ENCODE measurements around the gene HDAC3.

HDAC3 gene

GRCh38 chr5:141636413-141637122, at the start of gene HDAC3, which contains the start of gene RELL2:
Gene HDAC3, minus strand, starts transcription at chr5:141636849. Its CDS starts 59 bp downstream, at chr5:141636790.
Gene RELL2, plus strand, starts transcription at chr5:141636997. Its CDS starts 1,229 bp downstream, at chr5:141638226.
- in situ Hi-C loops (cut with MboI; ENCODE audit: low sequenced_read_pairs), result no loop called here

DNA sequence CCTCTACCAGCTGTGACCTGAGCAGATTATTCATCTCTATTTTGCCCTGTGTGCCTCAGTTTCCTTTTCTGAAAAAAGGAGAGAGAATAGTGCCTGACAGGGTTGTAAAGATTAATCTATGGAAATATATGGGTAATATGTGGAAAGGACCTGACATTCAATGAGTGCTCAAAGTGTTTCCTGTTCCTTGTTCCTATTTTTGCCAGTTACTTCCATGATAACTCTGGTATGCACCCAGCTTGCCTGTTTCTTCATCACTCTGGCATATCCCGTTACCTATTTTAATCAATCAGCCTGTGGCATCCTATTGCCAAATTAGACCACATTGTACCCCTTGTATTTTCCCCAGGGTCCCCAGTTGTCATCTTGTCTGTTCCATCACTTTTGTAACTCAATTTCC, 48.9 kb upstream of the HDAC3 start:
- in situ Hi-C loops (cut with MboI; ENCODE audit: low sequenced_read_pairs), result loop anchor here (25.0 kb wide), 1 partner anchor 452 kb away; no protein-coding TSS in a partner anchor

DNA sequence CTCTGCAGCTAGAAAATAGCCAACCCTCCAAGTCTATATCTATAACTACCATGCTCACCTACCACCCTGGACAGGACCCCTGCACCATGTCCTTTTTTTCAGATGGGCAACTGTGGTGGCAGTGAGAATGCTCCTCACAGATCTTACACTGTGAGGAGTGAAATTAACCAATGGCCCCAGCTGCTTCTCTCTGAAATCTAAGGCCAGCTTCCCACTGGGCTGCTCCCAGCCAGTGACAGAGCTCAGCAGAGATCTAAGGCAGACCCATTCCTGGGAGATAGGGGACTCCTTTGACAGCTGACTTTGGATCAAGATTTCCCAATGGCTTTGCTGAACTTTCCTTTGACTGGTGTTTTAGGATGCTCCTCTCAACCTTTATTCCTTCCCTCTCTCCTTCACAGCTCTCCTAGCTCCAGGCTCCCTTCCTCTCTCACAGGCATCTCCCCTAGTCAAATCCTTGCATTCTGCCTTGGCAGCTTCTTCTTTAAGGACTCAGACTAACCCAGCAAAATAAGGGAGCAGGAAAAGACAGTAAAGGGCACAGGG, 47.0 kb upstream of the HDAC3 start:
- in situ Hi-C loops (cut with MboI; ENCODE audit: low sequenced_read_pairs), result loop anchor here (25.0 kb wide), 1 partner anchor 454 kb away; no protein-coding TSS in a partner anchor

- in situ Hi-C loops (cut with MboI; ENCODE audit: low sequenced_read_pairs), result loop anchor here (25.0 kb wide), 1 partner anchor 455 kb away; no protein-coding TSS in a partner anchor
Observed at GRCh38 chr5:141681695-141682641, 45.3 kb upstream of the HDAC3 start, which contains the start of gene ARAP3. Gene ARAP3, minus strand, starts transcription at chr5:141682230. Its CDS starts 1,744 bp downstream, at chr5:141680486.

GRCh38 chr5:141681295-141681694, 44.6 kb upstream of the HDAC3 start:
- in situ Hi-C loops (cut with MboI; ENCODE audit: low sequenced_read_pairs), result loop anchor here (25.0 kb wide), 1 partner anchor 456 kb away; no protein-coding TSS in a partner anchor

GRCh38 chr5:141680751-141681201, 44.1 kb upstream of the HDAC3 start:
- in situ Hi-C loops (cut with MboI; ENCODE audit: low sequenced_read_pairs), result loop anchor here (25.0 kb wide), 1 partner anchor 457 kb away; no protein-coding TSS in a partner anchor

DNA sequence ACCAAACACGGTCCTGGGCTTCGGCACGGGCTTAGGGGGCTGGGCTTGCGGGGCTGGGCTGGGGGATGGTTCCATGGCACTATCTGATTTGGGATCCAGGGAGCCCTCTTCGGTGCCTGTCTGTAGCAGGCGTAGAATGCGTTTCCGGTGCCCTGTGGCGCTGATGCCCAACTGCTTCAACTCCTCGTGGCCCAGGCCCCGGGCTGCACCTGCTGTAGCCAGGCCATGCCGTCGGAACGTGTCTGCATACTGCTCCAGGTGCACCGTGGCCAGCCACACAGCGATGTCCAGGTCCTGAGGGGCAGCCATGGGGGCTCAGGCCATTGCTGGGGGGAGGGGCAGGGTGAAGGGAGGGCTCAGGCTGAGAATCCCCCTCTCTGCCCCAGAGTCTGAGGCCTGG, 43.5 kb upstream of the HDAC3 start:
- in situ Hi-C loops (cut with MboI; ENCODE audit: low sequenced_read_pairs), result loop anchor here (25.0 kb wide), 1 partner anchor 457 kb away; no protein-coding TSS in a partner anchor

- in situ Hi-C loops (cut with MboI; ENCODE audit: low sequenced_read_pairs), result loop anchor here (10.0 to 25.0 kb wide), 2 partner anchors 277 to 460 kb away; partner anchors contain the start of gene PCDH12
Observed at GRCh38 chr5:141677415-141677814, 40.8 kb upstream of the HDAC3 start.

DNA sequence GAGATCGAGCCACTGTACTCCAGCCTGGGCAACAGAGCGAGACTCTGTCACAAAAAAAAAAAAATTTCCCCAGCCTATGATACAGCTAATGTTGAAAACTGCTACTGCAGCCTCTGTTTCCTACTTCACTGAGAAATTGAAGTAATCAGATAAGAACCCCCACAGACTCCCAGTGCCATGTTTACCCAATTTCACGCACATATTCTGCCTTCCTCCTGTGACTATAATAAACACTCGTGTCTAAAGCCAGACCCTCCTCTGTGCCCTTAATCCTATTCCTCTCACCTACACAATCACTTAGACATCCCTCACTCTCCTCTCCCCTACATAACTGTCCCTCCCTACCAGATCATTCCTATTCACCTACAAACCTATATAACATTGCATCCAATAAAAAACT, 39.0 kb upstream of the HDAC3 start:
- in situ Hi-C loops (cut with MboI; ENCODE audit: low sequenced_read_pairs), result loop anchor here (10.0 to 25.0 kb wide), 2 partner anchors 279 to 462 kb away; partner anchors contain the start of gene PCDH12

GRCh38 chr5:141674747-141675146, 38.1 kb upstream of the HDAC3 start:
- in situ Hi-C loops (cut with MboI; ENCODE audit: low sequenced_read_pairs), result loop anchor here (10.0 to 25.0 kb wide), 2 partner anchors 280 to 463 kb away; partner anchors contain the start of gene PCDH12

- in situ Hi-C loops (cut with MboI; ENCODE audit: low sequenced_read_pairs), result loop anchor here (10.0 kb wide), 1 partner anchor 282 kb away; the partner anchor contains the start of gene PCDH12
Observed at GRCh38 chr5:141672841-141673813, 36.5 kb upstream of the HDAC3 start.

DNA sequence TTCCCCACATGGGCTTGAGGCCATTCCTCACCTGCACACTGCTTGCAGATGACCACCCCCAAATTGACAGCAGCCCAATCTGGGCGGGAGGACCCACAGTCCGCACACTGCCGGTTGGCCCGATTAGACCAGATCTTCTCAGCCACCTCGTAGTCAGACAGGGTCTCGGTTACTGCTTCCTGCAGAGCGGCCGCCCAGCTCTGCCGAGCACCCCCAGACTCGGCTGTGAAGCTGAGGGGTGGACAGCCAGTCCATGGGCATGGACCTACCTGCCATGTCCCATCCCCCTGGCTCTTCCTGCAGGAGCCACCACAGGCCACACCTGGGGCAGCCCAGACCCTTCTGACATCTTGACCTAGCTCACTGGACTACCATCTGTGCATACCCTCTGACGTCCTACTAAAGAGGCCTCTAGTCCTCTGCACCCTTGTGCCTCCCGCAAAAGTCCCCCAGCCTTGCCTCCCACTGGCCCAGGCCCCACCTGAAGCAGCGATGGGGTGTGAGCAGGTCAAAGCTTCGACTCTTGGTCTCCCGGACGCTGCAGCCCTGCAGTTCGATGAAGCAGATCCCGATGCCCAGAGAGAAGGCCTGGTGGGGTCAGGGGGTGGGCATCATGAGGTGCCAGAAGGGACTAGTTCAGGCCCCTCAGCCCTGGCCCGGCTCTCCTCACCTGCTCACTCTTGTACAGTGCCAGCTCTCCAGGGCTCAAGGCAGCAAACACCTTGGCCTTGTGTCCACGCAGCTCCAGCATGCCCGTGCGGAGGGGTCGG, 35.6 kb upstream of the HDAC3 start:
- in situ Hi-C loops (cut with MboI; ENCODE audit: low sequenced_read_pairs), result loop anchor here (10.0 kb wide), 1 partner anchor 283 kb away; the partner anchor contains the start of gene PCDH12

GRCh38 chr5:141669520-141669919, 32.9 kb upstream of the HDAC3 start:
- in situ Hi-C loops (cut with MboI; ENCODE audit: low sequenced_read_pairs), result no loop called here

DNA sequence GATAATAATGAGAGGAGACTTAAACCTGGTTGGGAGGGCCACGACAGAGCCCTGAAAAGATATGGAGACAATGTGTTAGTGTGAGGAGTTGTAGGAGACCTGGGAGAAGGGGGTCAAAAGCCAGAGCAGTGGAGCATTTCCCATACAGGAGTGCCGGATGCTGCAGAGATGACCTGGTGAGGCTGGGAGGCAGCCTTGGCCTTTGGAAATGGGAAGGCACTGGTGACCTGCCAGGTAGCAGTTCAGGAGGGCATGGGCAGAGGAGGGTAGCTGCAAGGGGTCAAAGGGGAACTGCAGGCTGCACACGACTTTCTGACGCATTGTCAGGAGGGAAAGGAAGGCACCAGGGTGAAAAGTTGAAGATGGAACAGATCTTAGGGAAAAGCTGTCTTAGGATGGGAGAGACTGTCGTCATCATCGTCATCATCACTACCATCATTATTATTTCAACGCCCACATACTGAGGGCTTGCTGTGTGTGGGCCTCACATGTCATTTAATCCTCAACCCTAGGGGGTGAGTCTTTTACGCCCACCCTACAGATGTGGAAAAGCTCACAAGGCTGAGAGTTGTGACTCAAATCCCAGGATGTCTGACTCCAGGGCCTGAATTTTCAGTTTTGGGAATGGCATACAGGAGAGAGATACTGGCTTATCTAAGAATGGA, 32.1 kb upstream of the HDAC3 start:
- in situ Hi-C loops (cut with MboI; ENCODE audit: low sequenced_read_pairs), result no loop called here

DNA sequence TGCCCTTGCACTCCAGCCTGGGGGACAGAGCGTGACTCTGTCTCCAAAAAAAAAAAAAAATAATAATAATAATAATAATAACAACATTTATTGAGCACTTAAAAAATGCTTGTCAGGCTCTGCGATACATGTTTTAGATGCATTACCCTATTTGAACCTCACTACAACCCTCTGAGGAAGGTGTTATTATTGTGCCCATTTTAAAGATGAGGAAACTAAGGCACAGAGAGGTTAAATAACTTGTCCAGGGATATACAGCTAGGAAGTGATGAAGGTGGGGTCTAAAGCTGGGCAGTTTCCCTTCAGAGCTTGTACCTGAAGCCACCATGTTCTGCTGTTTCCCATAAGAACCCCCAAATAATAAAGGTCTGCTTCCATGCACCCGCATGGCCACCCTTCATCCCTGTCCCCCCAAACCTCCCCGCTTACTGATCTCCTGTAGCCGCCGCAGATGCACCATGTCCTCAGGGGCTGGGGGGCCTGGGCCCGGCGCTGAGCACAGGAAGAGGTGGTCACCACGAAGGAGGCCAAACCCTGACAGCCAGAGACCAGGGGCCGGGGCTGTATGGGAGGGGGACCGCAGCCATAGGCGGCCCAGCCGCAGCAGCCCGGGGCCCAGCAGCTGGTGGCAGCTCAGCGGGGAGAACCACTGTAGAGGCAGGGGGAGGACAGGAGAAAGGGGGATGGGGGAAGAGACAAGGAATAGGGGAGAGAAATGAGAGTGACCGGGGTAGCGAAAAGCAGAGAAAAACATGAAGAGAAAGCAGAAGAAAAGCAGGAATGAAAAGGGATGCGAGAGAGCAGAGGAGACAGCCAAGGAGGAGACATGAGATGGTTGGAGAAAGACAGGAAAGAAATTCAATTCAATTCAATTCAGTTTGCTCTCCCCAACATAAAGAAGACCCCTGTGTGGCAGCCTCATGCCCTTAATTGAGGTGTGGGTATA, 29.6 kb upstream of the HDAC3 start:
- in situ Hi-C loops (cut with MboI; ENCODE audit: low sequenced_read_pairs), result no loop called here

DNA sequence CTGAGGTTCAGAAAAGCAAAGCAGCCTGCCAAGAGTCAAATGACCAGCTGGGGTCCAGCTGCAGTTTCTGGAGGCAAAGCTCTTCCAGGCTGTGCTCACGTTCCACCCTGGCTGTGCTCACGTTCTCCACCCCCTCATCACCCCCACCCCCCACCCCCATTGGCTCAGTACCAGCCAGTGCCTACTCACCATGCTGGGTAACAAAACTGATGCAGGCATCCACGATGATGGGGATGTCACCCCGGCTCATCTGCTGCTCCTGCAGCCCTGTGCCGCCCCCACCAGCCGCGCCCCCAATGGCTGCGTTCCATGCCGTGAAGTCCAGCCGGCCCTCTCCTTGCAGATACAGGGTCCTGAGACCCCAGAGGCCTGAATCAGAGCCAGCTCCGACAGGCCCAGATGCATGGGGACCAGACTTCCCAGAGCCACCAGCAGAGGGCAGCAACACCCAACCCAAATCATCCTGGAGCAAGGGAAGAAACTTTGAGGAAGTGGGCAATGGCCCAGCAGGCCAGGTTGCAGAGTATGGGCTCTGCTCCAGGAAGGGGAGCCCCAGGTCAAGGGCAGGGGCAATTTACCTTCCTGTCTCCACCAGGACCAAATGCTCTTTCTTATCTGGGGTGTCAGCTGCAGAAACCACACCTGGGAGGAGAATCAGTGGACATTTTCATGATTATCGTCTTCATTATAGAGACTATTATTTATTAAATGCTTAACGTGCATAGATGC, 28.2 kb upstream of the HDAC3 start:
- in situ Hi-C loops (cut with MboI; ENCODE audit: low sequenced_read_pairs), result no loop called here
